Measurements from ENCODE around the gene PEA15.

Gene PEA15

DNA sequence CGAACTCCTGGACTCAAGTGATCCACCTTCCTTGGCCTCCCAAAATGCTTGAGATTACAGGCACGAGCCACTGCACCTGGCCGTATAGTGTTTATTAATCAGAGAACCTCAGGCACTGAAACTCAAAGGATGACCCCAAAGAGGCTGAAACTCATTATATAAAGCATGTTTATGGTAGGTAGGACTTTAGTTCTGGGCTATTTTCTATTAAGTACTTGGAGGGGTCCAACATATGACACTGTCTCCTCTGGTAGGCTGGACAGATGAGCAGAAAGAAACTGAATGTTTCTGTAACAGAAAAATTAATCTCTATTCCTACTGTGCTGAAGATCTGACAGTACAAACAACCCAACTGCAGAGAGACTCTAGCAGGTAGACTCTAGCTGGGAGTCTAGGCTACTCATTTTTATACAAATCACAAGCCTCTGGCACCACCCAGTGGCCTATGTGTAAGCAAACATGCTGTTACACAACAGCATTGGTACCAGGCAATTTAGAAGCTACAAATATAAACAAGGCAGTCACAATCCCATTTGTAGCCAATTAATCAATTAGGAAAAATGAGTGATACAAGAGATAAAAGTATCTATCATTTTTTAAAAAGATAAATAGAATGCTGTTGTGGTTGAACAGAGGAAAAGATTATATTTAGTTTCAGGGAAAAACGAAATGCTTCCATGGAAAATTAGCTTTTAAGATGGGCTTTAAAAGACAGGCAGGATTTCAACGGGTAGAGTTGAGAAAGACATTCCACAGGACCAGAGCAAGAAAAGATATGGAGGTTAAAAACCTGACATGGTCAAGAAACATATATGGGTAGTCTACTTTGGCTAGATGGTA lies 46.7 kb downstream of the PEA15 start:
- in situ Hi-C loops (cut with MboI; ENCODE audit: low pct_unique_long_range_greater_than_20kb, low sequenced_read_pairs, unreplicated experiment), result no loop called here
- peak; percentile 62 for DNase-seq (ENCODE audit: low spot score)

DNA sequence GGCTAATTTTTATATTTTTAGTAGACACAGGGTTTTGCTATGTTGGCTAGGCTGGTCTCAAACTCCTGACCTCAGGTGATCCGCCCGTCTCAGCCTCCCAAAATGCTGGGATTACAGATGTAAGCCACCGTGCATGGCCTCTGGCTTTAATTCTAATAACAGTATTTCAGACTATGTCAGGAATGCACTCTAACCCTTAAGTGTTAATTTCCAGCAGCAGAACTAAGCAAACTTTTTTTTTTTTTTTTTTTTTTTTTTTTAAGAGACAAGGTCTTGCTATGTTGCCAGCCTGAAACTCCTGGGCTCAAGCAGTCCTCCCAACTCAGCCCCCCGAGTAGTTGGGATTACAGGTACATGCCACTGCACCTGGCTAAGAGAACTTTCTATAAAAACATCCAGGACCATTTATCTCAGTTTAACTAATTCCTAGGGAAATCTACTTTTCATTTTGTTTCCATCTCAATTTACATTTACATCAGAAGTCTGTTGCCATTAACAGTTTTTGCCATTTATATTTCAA lies 50.7 kb downstream of the PEA15 start:
- in situ Hi-C loops (cut with MboI; ENCODE audit: low pct_unique_long_range_greater_than_20kb, low sequenced_read_pairs, unreplicated experiment), result no loop called here
- no peak for DNase-seq (ENCODE audit: low spot score)
- TF ChIP-seq, protein P1, sequence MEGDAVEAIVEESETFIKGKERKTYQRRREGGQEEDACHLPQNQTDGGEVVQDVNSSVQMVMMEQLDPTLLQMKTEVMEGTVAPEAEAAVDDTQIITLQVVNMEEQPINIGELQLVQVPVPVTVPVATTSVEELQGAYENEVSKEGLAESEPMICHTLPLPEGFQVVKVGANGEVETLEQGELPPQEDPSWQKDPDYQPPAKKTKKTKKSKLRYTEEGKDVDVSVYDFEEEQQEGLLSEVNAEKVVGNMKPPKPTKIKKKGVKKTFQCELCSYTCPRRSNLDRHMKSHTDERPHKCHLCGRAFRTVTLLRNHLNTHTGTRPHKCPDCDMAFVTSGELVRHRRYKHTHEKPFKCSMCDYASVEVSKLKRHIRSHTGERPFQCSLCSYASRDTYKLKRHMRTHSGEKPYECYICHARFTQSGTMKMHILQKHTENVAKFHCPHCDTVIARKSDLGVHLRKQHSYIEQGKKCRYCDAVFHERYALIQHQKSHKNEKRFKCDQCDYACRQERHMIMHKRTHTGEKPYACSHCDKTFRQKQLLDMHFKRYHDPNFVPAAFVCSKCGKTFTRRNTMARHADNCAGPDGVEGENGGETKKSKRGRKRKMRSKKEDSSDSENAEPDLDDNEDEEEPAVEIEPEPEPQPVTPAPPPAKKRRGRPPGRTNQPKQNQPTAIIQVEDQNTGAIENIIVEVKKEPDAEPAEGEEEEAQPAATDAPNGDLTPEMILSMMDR (IDR thresholded peaks at IDR 0.05; ENCODE audit: extremely low read depth, insufficient read depth, missing control alignments), result no peak

More for the DNA sequence above, 46.7 kb downstream of the PEA15 start:
- TF ChIP-seq, protein P1 (IDR thresholded peaks at IDR 0.05; ENCODE audit: extremely low read depth, insufficient read depth, missing control alignments), result peak; percentile 81

DNA sequence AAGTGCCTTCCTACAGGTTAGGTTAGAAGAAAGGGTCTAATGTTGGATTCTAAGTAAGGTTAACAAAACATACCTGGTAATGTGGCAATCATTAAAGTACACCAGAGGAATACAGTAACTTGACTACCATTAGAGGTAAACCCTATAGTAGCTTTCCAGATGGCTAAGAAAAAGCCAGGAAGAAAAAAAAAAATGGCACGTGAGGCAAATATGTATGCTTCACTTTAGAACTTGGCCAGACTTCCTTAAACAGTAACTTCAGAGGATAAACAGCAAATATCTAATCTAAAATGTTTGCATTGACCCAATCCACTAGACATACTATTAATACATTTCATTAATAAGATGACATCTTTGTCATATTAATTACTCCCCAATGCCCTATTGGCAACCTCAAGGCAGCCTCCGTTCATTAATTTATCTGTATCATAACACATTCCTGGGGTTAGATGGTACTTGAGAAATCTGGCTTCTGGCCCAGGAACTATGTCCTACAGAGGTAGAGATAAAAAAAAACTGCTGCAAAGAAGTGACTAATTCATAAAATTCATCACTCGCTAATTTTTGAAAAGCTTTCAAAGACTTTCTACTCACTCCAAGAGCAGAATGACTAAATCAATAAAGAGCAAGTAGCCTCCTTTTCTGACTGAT lies 51.3 kb downstream of the PEA15 start:
- no peak for DNase-seq (ENCODE audit: low spot score)
- in situ Hi-C loops (cut with MboI; ENCODE audit: low pct_unique_long_range_greater_than_20kb, low sequenced_read_pairs, unreplicated experiment), result no loop called here
- TF ChIP-seq, protein P1 (IDR thresholded peaks at IDR 0.05; ENCODE audit: extremely low read depth, insufficient read depth, missing control alignments), result no peak

DNA sequence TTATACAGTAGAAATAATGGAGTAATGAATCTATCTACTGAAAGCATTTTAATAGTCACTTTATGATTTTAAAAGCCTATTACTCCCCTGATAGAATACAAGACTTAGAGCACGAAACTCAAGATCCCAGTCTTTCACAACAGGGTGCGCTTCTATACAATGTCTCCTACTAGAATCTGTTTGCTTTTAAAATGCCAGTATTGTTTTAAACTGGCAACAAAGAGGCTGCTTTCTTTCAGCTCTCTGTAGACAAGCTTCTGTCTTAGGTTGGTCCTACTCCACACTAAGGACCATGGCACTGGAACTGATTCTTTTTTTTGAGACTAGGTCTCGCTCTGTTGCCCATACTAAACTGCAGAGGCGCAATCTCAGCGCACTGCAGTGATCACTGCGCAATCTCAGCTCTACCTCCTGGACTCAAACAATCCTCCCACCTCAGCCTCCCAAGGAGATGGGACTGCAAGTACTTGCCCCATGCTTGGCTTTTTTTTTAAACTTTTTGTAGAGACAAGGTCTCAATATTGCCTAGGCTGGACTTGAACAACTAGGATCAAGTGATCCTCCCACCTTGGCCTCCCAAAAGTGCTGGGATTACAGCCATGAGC lies 52.3 kb downstream of the PEA15 start:
- TF ChIP-seq, protein P1 (IDR thresholded peaks at IDR 0.05; ENCODE audit: extremely low read depth, insufficient read depth, missing control alignments), result no peak
- in situ Hi-C loops (cut with MboI; ENCODE audit: low pct_unique_long_range_greater_than_20kb, low sequenced_read_pairs, unreplicated experiment), result no loop called here
- DNase-seq (ENCODE audit: low spot score), result no peak

DNA sequence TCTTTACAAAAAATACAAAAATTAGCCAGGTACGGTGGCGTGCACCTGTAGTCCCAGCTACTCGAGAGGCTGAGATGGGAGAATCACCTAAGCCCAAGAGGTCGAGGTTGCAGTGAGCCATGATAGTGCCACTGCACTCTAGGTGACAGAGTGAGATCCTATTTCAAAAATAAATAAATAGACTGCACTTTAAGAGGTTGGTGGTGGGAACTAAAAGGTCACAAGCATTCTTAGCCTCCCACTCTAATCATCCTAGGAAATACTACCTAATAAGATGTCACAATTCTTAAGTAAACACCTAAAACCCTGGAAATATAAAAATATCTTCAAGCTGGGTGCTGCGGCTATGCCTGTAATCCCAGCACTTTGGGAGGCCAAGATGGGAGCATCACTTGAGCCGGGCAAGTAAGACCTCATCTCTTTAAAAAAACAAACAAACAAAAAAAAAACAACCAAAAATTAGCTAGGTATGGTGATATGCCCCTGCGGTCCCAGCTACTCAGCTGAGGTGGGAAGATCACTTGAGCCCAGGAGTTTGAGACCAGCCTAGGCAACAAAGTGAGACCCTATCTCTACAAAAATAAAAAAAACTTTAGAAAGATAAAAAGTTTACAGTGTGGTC lies 53.1 kb downstream of the PEA15 start:
- in situ Hi-C loops (cut with MboI; ENCODE audit: low pct_unique_long_range_greater_than_20kb, low sequenced_read_pairs, unreplicated experiment), result no loop called here
- TF ChIP-seq, protein P1 (IDR thresholded peaks at IDR 0.05; ENCODE audit: extremely low read depth, insufficient read depth, missing control alignments), result no peak
- no peak for DNase-seq (ENCODE audit: low spot score)
